ENCODE results near the gene STX10.
A peak's percentile ranks its signal among the peaks of the same experiment; 100 is the strongest.
"Not testable (repeated sequence)": the region's sequence is repeated elsewhere in the genome, so short reads cannot be mapped to it uniquely, and the experiment has no call there.

The STX10 gene

GRCh38 chr19:13155472-13156359 is 5.5 kb upstream of the STX10 start:
- ATAC-seq (replicated peaks) (peak; percentile 36 to 49), DNase-seq (peak; percentile 98)
- Mint-ChIP-seq H3K36me3 (peaks cover 32 to 36% of the 10 kb centered on the region in 2 donors), H3K4me1 (peaks cover 41 to 69% of the 10 kb centered on the region in 2 donors), H3K27ac (peak overlapping the region; percentile 98), H3K9me3 (no peaks in the 10 kb centered on the region), H3K27me3 (peaks cover 0 to 4% of the 10 kb centered on the region in 2 donors), H3K4me3 (peak overlapping the region; percentile 98 to 99)

GRCh38 chr19:13154911-13155471 is 4.8 kb upstream of the STX10 start:
- H3K4me3 Mint-ChIP-seq = peak overlapping the region; percentile 98 to 99
- peaks cover 0 to 4% of the 10 kb centered on the region in 2 donors for H3K27me3 Mint-ChIP-seq
- H3K27ac Mint-ChIP-seq = peak overlapping the region; percentile 98
- ATAC-seq (replicated peaks) (peak; percentile 21 to 22), DNase-seq (peak; percentile 86)
- peaks cover 34 to 40% of the 10 kb centered on the region in 2 donors for H3K36me3 Mint-ChIP-seq
- no peaks in the 10 kb centered on the region for H3K9me3 Mint-ChIP-seq
- peaks cover 41 to 62% of the 10 kb centered on the region in 2 donors for H3K4me1 Mint-ChIP-seq

GRCh38 chr19:13154241-13154778 is 4.1 kb upstream of the STX10 start:
- no peak for ATAC-seq (replicated peaks)
- H3K27me3 Mint-ChIP-seq = peaks cover 0 to 4% of the 10 kb centered on the region in 2 donors
- H3K4me1 Mint-ChIP-seq = peaks cover 42 to 63% of the 10 kb centered on the region in 2 donors

GRCh38 chr19:13153569-13154240 is 3.5 kb upstream of the STX10 start:
- peak overlapping the region; percentile 98 for H3K27ac Mint-ChIP-seq
- DNase-seq (peak; percentile 22), ATAC-seq (replicated peaks) (no peak)
- H3K4me1 Mint-ChIP-seq = peaks cover 43 to 69% of the 10 kb centered on the region in 2 donors
- H3K4me3 Mint-ChIP-seq = peak overlapping the region; percentile 98 to 99
- peaks cover 34 to 40% of the 10 kb centered on the region in 2 donors for H3K36me3 Mint-ChIP-seq
- H3K9me3 Mint-ChIP-seq = no peaks in the 10 kb centered on the region
- H3K27me3 Mint-ChIP-seq = peaks cover 0 to 4% of the 10 kb centered on the region in 2 donors

More at GRCh38 chr19:13154241-13154778, 4.1 kb upstream of the STX10 start:
- Mint-ChIP-seq H3K9me3 (no peaks in the 10 kb centered on the region), H3K36me3 (peaks cover 34 to 40% of the 10 kb centered on the region in 2 donors), H3K27ac (peak overlapping the region; percentile 98), H3K4me3 (peak overlapping the region; percentile 98 to 99)
- DNase-seq = peak; percentile 72

- Mint-ChIP-seq H3K36me3 (peaks cover 36 to 40% of the 10 kb centered on the region in 2 donors), H3K4me1 (peaks cover 41 to 69% of the 10 kb centered on the region in 2 donors), H3K4me3 (peak overlapping the region; percentile 98 to 99), H3K27ac (peak overlapping the region; percentile 98), H3K9me3 (no peaks in the 10 kb centered on the region), H3K27me3 (peaks cover 0 to 4% of the 10 kb centered on the region in 2 donors)
- ATAC-seq (replicated peaks) (peak; percentile 20 to 29), DNase-seq (peak; percentile 96)
These were observed 2.9 kb upstream of the STX10 start for GRCh38 chr19:13152974-13153568.

- H3K36me3 Mint-ChIP-seq = peaks cover 36 to 40% of the 10 kb centered on the region in 2 donors
- peak overlapping the region; percentile 98 to 99 for H3K4me3 Mint-ChIP-seq
- no peaks in the 10 kb centered on the region for H3K9me3 Mint-ChIP-seq
- DNase-seq (no peak), ATAC-seq (replicated peaks) (peak; percentile 37 to 42)
- H3K27ac Mint-ChIP-seq = peak overlapping the region; percentile 98
- H3K27me3 Mint-ChIP-seq = peaks cover 0 to 4% of the 10 kb centered on the region in 2 donors
- peaks cover 36 to 67% of the 10 kb centered on the region in 2 donors for H3K4me1 Mint-ChIP-seq
These were observed 2.3 kb upstream of the STX10 start for GRCh38 chr19:13152356-13152973.

- H3K4me1 Mint-ChIP-seq = peaks cover 38 to 67% of the 10 kb centered on the region in 2 donors
- peak; percentile 37 to 43 for ATAC-seq (replicated peaks)
These were observed 1.6 kb upstream of the STX10 start for GRCh38 chr19:13151605-13152355.

GRCh38 chr19:13150931-13151604 is 893 bp upstream of the STX10 start:
- peak overlapping the region; percentile 99 for H3K27ac Mint-ChIP-seq
- H3K36me3 Mint-ChIP-seq = peaks cover 36 to 40% of the 10 kb centered on the region in 2 donors
- H3K9me3 Mint-ChIP-seq = no peaks in the 10 kb centered on the region
- H3K27me3 Mint-ChIP-seq = peaks cover 0 to 4% of the 10 kb centered on the region in 2 donors
- peak overlapping the region; percentile 98 to 99 for H3K4me3 Mint-ChIP-seq
- H3K4me1 Mint-ChIP-seq = peaks cover 33 to 63% of the 10 kb centered on the region in 2 donors
- ATAC-seq (replicated peaks) (no peak), DNase-seq (peak; percentile 21)

More at GRCh38 chr19:13151605-13152355, 1.6 kb upstream of the STX10 start:
- Mint-ChIP-seq H3K4me3 (peak overlapping the region; percentile 98 to 99), H3K36me3 (peaks cover 36 to 40% of the 10 kb centered on the region in 2 donors), H3K9me3 (no peaks in the 10 kb centered on the region), H3K27ac (peak overlapping the region; percentile 99), H3K27me3 (peaks cover 0 to 4% of the 10 kb centered on the region in 2 donors)
- peak; percentile 92 for DNase-seq

GRCh38 chr19:13149628-13150186 is 468 bp downstream of the STX10 start:
- Mint-ChIP-seq H3K9me3 (no peaks in the 10 kb centered on the region), H3K36me3 (peaks cover 27 to 33% of the 10 kb centered on the region in 2 donors), H3K27me3 (peaks cover 0 to 4% of the 10 kb centered on the region in 2 donors), H3K4me1 (peaks cover 27 to 51% of the 10 kb centered on the region in 2 donors), H3K4me3 (peak overlapping the region; percentile 98 to 99), H3K27ac (peak overlapping the region; percentile 99)
- ATAC-seq (replicated peaks) = peak; percentile 2 to 3
- peak; percentile 38 for DNase-seq

GRCh38 chr19:13149173-13149627 is 975 bp downstream of the STX10 start:
- not testable (repeated sequence) for ATAC-seq (replicated peaks); H3K9me3 Mint-ChIP-seq; DNase-seq; H3K27me3 Mint-ChIP-seq
- peak overlapping the region; percentile 98 to 99 for H3K4me3 Mint-ChIP-seq
- H3K36me3 Mint-ChIP-seq = peaks cover 23 to 29% of the 10 kb centered on the region in 2 donors
- peak overlapping the region; percentile 66 for H3K27ac Mint-ChIP-seq
- H3K4me1 Mint-ChIP-seq = peaks cover 27 to 48% of the 10 kb centered on the region in 2 donors

GRCh38 chr19:13146763-13147563 is 3.2 kb downstream of the STX10 start:
- Mint-ChIP-seq H3K27me3 (no peaks in the 10 kb centered on the region), H3K4me3 (no peak overlapping the region), H3K9me3 (no peaks in the 10 kb centered on the region), H3K36me3 (peaks cover 11 to 18% of the 10 kb centered on the region in 2 donors), H3K4me1 (peaks cover 20 to 38% of the 10 kb centered on the region in 2 donors), H3K27ac (no peak overlapping the region)
- no peak for ATAC-seq (replicated peaks)
- DNase-seq = no peak

Data from stimulated activated naive B cell treated with anti-CD40 and anti-IgM and Interleukin-4, amounts not matched to agents 10 μg/mL and 1 μg/mL and 100 μg/mL, for 72 hours (primary cell).